GM18526 (cell line): Measurements from ENCODE around the gene XXYLT1.

Experiments
- POLR2A ChIP-seq: IDR thresholded peaks from 3 replicates; pipeline ENCODE4 v1.6.1; 2011; ENCODE audit not compliant: insufficient read length; ENCODE audit errors: extremely low read depth

XXYLT1 gene

DNA sequence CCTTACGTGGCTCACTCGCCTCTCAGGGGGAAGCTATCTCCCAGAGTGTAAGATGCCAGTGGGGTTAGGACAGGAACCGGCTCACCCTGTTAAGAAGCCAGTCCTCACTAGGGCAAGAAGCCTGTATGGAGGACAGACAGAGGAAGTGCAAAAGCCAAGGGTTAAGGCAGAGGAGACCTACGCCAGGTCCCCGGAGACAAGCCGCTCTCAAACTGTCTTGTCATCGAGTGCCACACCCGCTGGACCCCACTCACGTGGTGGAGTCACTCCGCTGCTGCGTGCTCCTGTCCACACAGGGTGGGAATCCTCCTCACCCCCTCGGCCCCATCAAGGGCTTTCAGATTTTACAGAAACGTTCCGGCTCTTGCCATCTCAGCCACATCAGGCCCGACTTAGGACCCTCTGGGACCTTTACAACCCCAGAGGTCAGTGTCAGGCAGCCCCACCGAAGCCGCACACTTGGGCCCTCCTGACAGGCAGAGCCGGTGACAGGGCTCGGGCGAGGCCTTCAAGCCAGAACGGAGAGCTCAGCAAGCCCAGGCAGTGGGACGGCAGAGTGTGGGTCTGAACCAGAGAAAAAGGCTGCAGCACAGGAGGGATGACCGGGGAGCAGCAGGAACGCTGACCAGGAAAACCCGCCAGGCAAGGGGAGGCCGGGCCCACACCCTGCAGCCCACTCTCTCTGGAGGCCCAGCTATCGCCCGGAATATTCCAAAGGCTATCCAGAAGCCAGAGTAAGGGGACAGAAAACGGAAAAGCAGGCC is 61.7 kb downstream of the XXYLT1 start:
- no peak for TF ChIP-seq POLR2A

DNA sequence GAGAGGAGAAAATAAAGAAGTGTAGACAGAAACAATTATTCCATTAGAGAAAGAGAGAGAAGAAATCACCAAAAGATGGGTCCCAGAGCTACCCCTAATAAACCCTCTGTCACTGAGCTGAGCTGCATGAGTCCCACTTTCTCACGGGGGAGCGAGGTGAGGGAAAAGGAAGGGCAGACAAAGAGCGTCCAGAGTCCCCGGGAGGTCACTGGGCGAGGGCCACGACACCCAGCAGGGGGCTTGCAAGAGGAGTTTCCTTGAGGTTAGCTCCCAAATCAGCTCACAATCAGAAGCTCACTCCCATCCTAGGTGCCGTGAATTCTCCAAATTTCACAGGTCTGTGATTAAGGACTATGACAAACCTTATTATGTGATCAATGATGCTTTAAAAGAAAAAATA is 62.3 kb downstream of the XXYLT1 start:
- no peak for TF ChIP-seq POLR2A

DNA sequence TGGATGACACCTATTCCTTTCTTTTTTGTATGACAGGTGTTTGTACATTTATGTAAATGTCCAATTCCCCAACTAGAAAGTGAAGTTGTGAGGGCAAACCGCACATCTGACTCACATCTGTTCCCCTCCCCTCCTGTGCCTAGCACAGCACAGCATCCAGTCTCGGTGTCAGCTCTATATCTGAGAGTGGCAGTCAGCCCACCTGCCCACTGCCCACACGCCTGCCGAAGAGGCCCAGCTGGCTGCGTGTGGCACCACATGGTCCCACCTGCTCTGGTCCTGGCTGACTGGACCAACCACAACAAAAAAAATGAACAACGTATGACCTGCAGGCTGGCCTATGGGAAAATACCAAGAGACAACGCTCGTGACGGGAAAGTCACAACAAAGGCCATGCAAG is 62.8 kb downstream of the XXYLT1 start:
- TF ChIP-seq POLR2A, result no peak

DNA sequence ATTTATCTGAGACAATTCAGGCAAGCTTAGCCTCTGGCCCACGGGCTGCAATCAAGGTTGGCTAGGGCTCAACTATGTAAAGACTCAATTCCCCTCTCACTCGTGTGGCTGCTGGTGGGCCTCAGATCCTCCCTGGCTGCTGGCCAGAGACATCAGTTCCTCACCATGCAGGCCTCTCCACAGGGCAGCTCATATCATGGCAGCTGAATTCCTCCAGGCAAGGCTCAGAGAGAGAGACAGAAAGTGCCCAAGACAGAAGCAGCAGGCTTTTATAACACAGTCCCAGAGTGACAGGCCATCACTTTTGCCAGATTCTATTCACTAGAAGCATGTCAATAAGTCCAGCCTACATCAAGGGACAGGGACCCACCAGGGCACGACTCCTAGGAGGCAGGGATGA is 63.2 kb downstream of the XXYLT1 start:
- no peak for TF ChIP-seq POLR2A

DNA sequence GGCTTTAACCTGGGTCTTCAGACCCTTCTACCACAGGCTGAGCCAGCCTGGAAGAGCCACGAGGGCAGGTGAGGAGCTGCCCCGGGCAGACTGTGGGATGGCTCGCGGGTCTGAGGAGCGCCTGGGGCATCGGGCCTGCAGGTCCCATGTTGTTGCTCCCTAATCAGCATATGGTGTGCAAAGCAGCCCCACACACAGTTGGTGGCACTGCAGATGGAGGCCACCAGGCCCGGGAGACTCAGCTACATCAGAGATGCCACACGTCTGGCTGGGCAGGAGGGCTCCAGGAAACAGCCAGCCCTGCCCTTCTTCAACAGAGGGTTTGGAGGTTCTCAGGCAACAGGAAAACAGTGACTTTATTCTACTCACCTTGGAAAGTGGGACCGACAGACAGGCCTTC is 63.9 kb downstream of the XXYLT1 start:
- TF ChIP-seq POLR2A, result no peak

DNA sequence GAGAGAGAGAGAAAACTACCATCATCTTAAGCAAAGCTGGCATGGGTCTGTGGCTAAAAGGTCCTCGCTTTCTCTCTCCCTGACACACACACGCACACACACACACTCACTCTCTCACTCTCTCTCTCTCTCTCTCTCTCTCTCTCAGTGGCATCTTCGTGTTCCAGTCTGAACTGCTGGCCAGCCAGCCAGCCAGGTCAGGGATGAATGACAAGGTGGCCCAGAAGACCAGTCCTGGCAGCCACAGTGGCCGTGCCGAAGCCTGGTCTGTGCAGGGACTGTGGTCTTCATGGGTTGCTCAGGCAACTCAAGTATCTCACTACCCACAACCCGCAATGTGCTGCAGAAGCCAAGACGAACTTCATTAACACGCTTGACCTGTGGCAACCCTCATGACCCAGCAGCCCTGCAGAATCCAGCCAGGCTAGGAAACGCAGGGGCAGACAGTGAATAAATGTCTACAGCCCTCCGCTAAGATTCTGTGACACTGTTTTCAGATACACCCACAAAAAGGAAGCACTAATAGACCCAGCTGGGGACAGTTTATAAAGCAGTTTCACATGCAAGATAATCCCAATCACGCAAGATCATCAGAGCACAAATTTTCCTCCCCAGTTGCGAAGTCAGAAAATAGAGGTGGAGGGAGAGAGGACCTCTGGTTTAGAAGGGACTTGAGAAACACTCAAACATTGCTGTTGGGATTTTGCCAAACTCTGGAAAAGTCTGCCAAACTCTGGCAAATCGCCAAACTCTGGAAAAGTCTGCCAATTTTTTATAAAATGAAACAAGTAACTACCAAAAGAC is 66.4 kb downstream of the XXYLT1 start:
- TF ChIP-seq POLR2A, result no peak

DNA sequence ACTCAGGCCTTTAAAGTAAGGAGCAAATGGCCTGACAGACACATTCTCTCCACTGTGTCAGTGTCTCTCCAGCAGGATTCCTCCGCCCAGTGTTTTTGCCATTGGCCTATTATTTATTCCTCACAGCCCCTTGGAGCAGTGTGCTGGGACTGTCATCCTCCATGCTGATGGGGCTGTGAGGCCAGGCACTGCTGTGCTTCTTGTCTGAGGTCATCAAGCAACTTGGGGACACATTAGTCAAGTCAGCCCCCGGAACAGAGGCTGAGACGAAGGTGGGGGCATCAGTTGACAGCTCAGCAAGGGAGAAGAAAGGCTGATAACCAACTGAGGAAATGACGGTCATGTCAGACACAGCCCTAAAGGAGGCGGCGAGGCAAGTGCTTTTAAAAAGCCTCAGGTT is 67.4 kb downstream of the XXYLT1 start:
- no peak for TF ChIP-seq POLR2A

DNA sequence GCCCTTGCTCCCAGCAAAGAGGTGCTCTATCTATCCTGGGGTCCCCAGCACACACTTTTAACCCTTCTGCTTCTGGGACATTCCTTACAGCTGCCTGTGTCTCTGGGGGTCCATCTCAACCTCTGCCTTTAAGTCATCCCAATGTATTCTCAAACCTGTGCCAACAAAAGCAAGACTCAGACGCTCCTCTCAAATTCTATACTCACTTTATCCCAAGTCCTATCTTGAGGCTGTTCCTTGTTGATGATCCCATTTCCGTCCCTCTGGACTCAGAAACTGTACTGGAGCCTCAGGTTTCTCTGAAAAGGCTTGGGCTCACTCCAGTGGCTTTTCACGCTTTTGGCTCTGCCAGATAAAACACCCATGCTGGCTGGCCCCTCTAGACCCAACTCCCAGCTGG is 69.7 kb downstream of the XXYLT1 start:
- TF ChIP-seq POLR2A, result no peak

DNA sequence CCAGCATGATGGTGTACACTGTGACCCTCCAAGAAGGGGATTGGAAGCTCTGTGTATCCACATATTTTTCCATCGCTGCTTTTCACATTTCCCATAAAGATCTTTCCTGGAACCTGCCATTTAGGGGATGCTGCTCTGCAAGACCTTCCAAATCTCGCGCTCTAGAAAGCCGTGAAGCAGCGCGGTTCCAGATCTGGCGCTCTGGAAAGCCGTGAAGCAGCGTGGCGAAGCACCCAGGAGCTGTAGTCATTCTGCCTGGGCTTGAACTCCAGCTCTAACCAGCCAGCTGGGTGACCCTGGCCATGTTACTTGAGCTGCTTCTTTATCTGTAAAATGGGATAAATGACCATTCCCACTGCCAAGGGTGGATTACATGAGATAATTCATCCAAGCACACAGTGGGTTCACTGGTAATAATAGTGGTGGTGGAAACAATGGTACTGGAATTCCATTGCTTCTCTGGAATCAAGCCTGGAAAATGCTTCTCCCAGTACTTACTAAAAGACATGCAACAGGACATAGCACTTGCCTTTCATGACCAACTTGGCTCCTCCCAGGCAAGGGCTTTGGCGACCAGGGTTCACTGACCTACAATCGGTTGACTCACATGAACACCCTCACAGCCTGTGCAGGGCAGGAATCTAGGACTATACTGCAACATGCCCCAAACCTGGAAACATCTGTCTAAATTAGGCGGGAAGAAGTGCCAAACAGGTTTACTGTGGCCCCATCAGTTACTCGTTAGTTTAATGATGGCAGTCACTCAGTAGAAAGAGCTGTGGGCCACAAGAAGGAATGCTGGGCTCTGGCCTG is 70.7 kb downstream of the XXYLT1 start:
- no peak for TF ChIP-seq POLR2A

DNA sequence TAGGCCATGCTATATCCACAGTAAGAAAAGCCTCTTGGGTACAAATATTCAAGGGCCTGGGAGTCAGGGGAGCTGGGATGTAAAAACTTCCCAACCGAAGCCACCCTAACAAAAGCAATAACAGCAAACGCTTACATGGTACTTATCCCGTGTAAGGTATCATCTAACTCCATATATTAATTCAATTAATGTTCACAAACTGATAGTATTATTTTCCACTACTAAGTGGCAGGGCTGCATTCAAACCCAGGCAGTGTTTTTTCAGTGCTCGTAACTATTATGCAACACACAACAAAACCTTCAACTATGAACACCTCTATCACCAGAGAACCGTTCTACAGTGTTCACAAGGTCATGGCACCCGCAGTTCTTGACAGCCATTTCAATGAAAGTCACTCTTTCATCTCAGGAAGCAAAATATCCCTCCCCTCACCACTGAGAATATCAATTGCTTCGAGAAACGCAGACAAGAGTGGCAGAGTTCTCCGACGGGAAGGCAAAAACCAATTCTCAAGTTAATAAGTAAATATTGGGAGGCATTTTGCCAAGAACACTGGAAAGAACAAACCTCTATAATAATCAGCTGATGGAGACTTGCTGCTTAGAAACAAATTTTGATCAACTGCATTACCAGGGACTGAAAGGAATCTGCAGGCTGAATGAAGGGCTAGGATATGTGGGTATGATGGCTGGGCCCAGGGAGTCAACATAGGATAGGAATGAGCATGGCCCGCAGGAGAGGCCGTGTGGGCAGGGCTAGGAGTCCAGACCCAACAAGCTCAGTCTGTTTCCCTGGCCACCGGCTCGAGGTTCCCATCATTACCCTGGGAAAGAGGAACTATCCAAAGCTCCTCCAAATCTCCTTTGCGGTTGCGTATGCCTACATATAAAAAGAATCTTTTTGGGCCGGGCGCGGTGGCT is 72.3 kb downstream of the XXYLT1 start:
- TF ChIP-seq POLR2A, result no peak

DNA sequence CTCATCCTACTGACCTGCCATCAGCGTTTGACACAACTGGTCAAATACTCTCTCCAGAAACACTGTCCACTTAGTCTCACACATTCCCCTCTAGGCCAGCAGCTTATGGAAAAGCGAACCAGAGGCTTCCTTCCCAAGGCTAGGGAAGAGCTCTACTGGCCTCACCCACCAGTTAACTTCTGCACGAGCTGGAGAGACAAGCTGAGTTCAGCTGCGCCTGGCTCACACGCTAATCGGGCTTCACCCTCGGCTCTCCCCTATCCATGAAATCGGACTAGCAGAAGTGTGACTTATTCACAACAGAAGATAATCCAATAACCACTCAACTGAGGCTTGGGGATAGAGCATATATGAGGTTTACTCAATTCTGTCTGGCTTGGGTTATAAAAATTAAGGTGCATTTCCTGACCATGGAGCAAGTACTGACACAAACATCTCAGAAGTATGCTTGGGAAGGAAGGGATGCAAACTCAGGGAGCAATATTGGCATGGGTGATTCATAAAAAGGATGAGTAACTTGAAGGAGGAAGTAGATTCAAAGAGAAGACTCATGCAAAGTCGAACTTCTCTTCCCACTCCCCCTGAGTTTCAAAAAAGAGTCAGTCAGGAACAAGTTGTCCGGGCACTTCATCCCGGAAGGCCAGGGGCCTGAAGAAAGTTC is 73.1 kb downstream of the XXYLT1 start:
- no peak for TF ChIP-seq POLR2A

DNA sequence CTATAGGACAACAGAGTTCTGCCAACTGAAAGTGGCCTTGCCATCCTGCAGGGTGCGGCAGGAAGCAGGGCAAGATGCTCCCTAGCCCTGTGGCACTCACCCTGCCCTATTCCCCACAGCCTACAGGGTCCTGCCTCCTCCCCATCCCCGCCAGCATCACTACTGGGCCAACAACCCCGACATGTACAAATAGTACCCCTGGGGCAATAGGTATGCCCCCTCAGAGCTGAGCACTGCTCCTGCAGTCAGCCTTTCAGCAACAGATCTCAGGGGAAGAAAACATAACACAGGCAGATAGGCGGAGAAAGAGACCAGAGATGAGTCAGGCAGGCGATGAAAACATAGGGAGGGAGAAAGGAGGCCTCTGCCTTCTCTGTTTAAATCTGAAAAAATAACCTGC is 74.7 kb downstream of the XXYLT1 start:
- no peak for TF ChIP-seq POLR2A

DNA sequence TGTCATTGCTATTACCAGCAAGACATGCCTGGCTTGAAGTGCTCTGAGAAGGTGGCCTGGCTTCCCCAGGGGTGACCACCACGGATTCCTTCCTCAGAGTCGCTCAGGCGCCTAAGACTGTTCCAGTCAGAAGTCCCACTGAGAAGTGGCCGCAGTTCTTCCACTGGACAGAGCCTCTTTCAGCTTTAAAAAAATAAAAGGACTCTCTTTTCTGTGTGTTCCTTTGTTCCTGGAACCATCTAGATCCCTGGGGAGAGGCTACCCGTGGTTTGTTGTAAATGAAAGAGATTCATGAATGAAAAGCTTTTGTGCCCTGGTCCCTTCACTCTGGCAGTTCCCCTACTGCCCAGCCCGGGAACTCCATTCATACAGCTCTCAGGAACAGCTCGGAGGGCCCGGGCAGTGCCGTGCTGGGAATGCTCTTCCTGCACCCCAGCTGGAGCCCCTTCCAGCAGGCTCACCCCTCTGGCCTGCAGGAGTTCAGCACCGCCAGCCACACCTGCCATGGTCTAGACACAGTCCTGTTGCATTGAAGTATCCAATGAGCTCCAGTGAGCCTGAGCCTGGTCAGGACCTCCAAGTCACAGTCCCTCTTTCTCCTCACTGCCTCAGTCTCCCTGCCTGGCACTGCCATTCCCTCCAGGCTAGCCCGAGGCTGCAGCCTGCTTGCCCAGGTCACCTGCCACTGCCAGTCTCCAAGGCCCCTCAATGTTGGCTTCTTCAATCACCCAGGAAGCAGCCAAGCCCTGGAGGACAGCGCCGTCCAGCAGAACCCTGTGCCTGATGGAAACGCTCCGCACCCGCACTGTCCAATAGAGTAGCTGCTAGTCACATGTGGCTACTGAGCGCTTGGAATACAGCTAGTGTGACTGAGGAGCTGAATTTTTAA is 75.4 kb downstream of the XXYLT1 start:
- no peak for TF ChIP-seq POLR2A

DNA sequence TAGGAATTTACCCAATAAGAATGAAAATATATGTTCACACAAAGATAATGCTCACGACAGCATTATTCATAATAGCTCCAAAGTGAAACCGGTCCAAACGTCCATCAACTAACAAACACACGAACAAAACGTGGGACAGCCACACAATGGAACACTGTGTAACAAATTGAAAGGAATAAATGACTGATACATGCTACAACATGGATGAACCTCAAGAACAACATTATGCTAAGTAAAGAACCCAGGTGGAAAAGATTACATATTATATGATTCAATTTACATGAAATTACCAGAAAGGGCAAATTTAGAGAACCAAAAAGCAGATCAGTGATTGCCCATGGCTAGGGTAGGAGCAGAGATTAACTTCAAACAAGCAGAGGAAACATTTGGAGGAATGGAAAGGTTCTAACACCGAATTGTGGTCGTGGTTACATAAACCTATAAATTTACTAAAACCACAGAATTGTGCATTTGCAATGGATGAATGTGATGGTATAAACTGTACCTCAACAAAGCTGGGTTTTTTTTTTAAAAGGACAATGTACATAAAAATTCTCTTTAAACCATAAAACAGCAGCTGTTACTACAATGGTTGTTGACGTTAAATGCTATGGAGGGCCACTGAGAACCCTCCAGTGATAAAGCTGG is 76.3 kb downstream of the XXYLT1 start:
- TF ChIP-seq POLR2A, result no peak
